Subcutaneous abdominal adipose tissue (tissue), 5 donors: Measurements from ENCODE around the gene SERPING1.
A peak's percentile ranks its signal among the peaks of the same experiment; 100 is the strongest.

Experiments used
- H3K27ac ChIP-seq: one replicate; pipeline ENCODE4 v1.7.0; 2013; ENCODE audit warnings: low read depth, mild to moderate bottlenecking, inconsistent platforms, low read length, moderate library complexity
- H3K27me3 ChIP-seq, 5 donors: one replicate each; pipeline ENCODE4 v1.7.0; 2013; ENCODE audit warnings: low read length in 5 of 5, inconsistent platforms in 1 of 5; ENCODE audit not compliant: control insufficient read depth in 5 of 5, insufficient read depth in 4 of 5
- H3K36me3 ChIP-seq, 5 donors: one replicate each; pipeline ENCODE4 v1.7.0; 2013; ENCODE audit warnings: low read length in 5 of 5; ENCODE audit not compliant: control insufficient read depth in 5 of 5, insufficient read depth in 5 of 5
- H3K4me1 ChIP-seq, 5 donors: one replicate each; pipeline ENCODE4 v1.7.0; 2013; ENCODE audit warnings: low read length in 5 of 5, mild to moderate bottlenecking in 3 of 5, moderate library complexity in 1 of 5; ENCODE audit not compliant: control insufficient read depth in 5 of 5, insufficient read depth in 5 of 5
- H3K4me3 ChIP-seq, 5 donors: one replicate each; pipeline ENCODE4 v1.7.0; 2013; ENCODE audit warnings: low read length in 5 of 5, low read depth in 1 of 5
- H3K9ac ChIP-seq, 5 donors: one replicate each; pipeline ENCODE4 v1.7.0; 2013; ENCODE audit warnings: low read length in 5 of 5, mild to moderate bottlenecking in 4 of 5, moderate library complexity in 3 of 5
- H3K9me3 ChIP-seq, 5 donors: one replicate each; pipeline ENCODE4 v1.7.0; 2013; ENCODE audit warnings: low read length in 5 of 5; ENCODE audit not compliant: control insufficient read depth in 5 of 5
- donor health status: healthy.
- donor health status: healthy.
- donor health status: healthy.
- donor health status: healthy.
- donor health status: healthy.

Gene SERPING1

GRCh38 chr11:57597461-57597915 lies at the start of gene SERPING1:
Gene SERPING1 (plus strand): TSS chr11:57597685. CDS start chr11:57598271, 586 bp downstream.
- Histone ChIP-seq H3K9me3 (no peaks in the 10 kb centered on the region), H3K27me3 (no peaks in the 10 kb centered on the region), H3K9ac (peak within 1 kb of the TSS; percentile 59 to 81 (median 75)), H3K4me3 (peak within 1 kb of the TSS; percentile 69 to 91 (median 81)), H3K36me3 (peaks cover 0 to 16% (median 11%) of the 10 kb centered on the region in 5 donors), H3K4me1 (peaks cover 4 to 25% (median 24%) of the 10 kb centered on the region in 5 donors), H3K27ac (peak within 1 kb of the TSS; percentile 88)

GRCh38 chr11:57547854-57548377 lies 49.6 kb upstream of the SERPING1 start:
- Histone ChIP-seq H3K9me3 (no peaks in the 10 kb centered on the region), H3K9ac (peak overlapping the region in 2 of 5 donors; percentile 23 to 36), H3K4me3 (no peak overlapping the region), H3K27ac (no peak overlapping the region), H3K27me3 (peaks cover 0 to 5% (median 0%) of the 10 kb centered on the region in 5 donors), H3K36me3 (peaks cover 2 to 46% (median 27%) of the 10 kb centered on the region in 5 donors), H3K4me1 (peaks cover 0 to 18% (median 2%) of the 10 kb centered on the region in 5 donors)

- H3K4me1 ChIP-seq, result peaks cover 0 to 11% (median 2%) of the 10 kb centered on the region in 5 donors
- no peaks in the 10 kb centered on the region for H3K9me3 ChIP-seq
- H3K27me3 ChIP-seq, result no peaks in the 10 kb centered on the region
- H3K27ac ChIP-seq, result no peak overlapping the region
- H3K36me3 ChIP-seq, result peaks cover 4 to 66% (median 44%) of the 10 kb centered on the region in 5 donors
- H3K4me3 ChIP-seq, result no peak overlapping the region
- H3K9ac ChIP-seq, result no peak overlapping the region
Measured at GRCh38 chr11:57549983-57550382, 47.5 kb upstream of the SERPING1 start.

- Histone ChIP-seq H3K9me3 (no peaks in the 10 kb centered on the region), H3K27ac (no peak overlapping the region), H3K9ac (no peak overlapping the region), H3K27me3 (no peaks in the 10 kb centered on the region), H3K4me3 (no peak overlapping the region), H3K4me1 (peaks cover 0 to 11% (median 2%) of the 10 kb centered on the region in 5 donors), H3K36me3 (peaks cover 7 to 82% (median 55%) of the 10 kb centered on the region in 5 donors)
Measured at GRCh38 chr11:57551941-57552340, 45.5 kb upstream of the SERPING1 start.

- Histone ChIP-seq H3K27ac (no peak overlapping the region), H3K4me1 (peaks cover 0 to 6% (median 2%) of the 10 kb centered on the region in 5 donors), H3K36me3 (peaks cover 7 to 86% (median 56%) of the 10 kb centered on the region in 5 donors), H3K4me3 (no peak overlapping the region), H3K27me3 (no peaks in the 10 kb centered on the region), H3K9ac (no peak overlapping the region), H3K9me3 (no peaks in the 10 kb centered on the region)
Measured at GRCh38 chr11:57552479-57552878, 45.0 kb upstream of the SERPING1 start.

- H3K9me3 ChIP-seq, result no peaks in the 10 kb centered on the region
- no peak overlapping the region for H3K4me3 ChIP-seq
- no peaks in the 10 kb centered on the region for H3K27me3 ChIP-seq
- H3K27ac ChIP-seq, result no peak overlapping the region
- peaks cover 10 to 88% (median 66%) of the 10 kb centered on the region in 5 donors for H3K36me3 ChIP-seq
- H3K4me1 ChIP-seq, result no peaks in the 10 kb centered on the region
- H3K9ac ChIP-seq, result no peak overlapping the region
Measured at GRCh38 chr11:57555393-57555792, 42.1 kb upstream of the SERPING1 start.

GRCh38 chr11:57556041-57556440 lies 41.4 kb upstream of the SERPING1 start:
- H3K4me3 ChIP-seq, result no peak overlapping the region
- H3K4me1 ChIP-seq, result peaks cover 0 to 2% (median 0%) of the 10 kb centered on the region in 5 donors
- H3K27ac ChIP-seq, result no peak overlapping the region
- H3K27me3 ChIP-seq, result no peaks in the 10 kb centered on the region
- H3K36me3 ChIP-seq, result peaks cover 8 to 81% (median 66%) of the 10 kb centered on the region in 5 donors
- no peaks in the 10 kb centered on the region for H3K9me3 ChIP-seq
- no peak overlapping the region for H3K9ac ChIP-seq

GRCh38 chr11:57560146-57560545 lies 37.3 kb upstream of the SERPING1 start:
- Histone ChIP-seq H3K27ac (no peak overlapping the region), H3K9ac (no peak overlapping the region), H3K36me3 (peaks cover 5 to 42% (median 32%) of the 10 kb centered on the region in 5 donors), H3K9me3 (no peaks in the 10 kb centered on the region), H3K4me3 (no peak overlapping the region), H3K4me1 (peaks cover 0 to 16% (median 0%) of the 10 kb centered on the region in 5 donors), H3K27me3 (no peaks in the 10 kb centered on the region)

- Histone ChIP-seq H3K27me3 (no peaks in the 10 kb centered on the region), H3K9ac (no peak overlapping the region), H3K4me1 (peaks cover 0 to 34% (median 21%) of the 10 kb centered on the region in 5 donors), H3K27ac (no peak overlapping the region), H3K4me3 (no peak overlapping the region), H3K36me3 (peaks cover 3 to 20% (median 18%) of the 10 kb centered on the region in 5 donors), H3K9me3 (no peaks in the 10 kb centered on the region)
Measured at GRCh38 chr11:57562596-57562995, 34.9 kb upstream of the SERPING1 start.

- H3K36me3 ChIP-seq, result no peaks in the 10 kb centered on the region
- peaks cover 0 to 49% (median 35%) of the 10 kb centered on the region in 5 donors for H3K4me1 ChIP-seq
- peak overlapping the region; percentile 33 to 96 (median 90) for H3K4me3 ChIP-seq
- H3K9ac ChIP-seq, result peak overlapping the region in 4 of 5 donors; percentile 40 to 93 (median 82)
- H3K27ac ChIP-seq, result peak overlapping the region; percentile 79
- H3K9me3 ChIP-seq, result no peaks in the 10 kb centered on the region
- no peaks in the 10 kb centered on the region for H3K27me3 ChIP-seq
Measured at GRCh38 chr11:57566005-57566904, 31.2 kb upstream of the SERPING1 start.
